Kidney (tissue), 14 donors: Measurements from ENCODE around the gene PLCH2. TPM values are rescaled to one million over a fixed set of nuclear protein-coding genes. Genes with fewer than 3 reads are reported as not detected.
A peak's percentile ranks its signal among the peaks of the same experiment; 100 is the strongest.

ENCODE experiments used
- DNase-seq, 5 donors: peaks; one replicate each; pipeline ENCODE4 v3.0.0-alpha.2; 2013 to 2020
- FAIRE-seq: peaks from 2 replicates; lab custom pipeline; 2012; peaks lifted over from hg19 to GRCh38; lab: Jason Lieb, UNC
- H3K27ac ChIP-seq, 2 donors: one replicate each; pipeline ENCODE4 v1.7.0; 2013; ENCODE audit warnings: low read depth in 2 of 2, low read length in 2 of 2, inconsistent platforms in 1 of 2
- H3K27me3 ChIP-seq: one replicate; pipeline ENCODE4 v1.7.1; 2013; ENCODE audit warnings: low read length, inconsistent platforms; ENCODE audit not compliant: control insufficient read depth, insufficient read depth
- H3K36me3 ChIP-seq, 3 donors: one replicate each; pipeline versions ENCODE4 v1.7.0 to v1.7.1; 2013; ENCODE audit warnings: low read length in 3 of 3, control low read depth in 1 of 3, inconsistent platforms in 1 of 3; ENCODE audit not compliant: insufficient read depth in 3 of 3, control insufficient read depth in 2 of 3
- H3K4me1 ChIP-seq, 3 donors: one replicate each; pipeline versions ENCODE4 v1.7.0 to v1.7.1; 2013; ENCODE audit warnings: low read length in 3 of 3, inconsistent platforms in 1 of 3, low read depth in 1 of 3; ENCODE audit not compliant: control insufficient read depth in 2 of 3, insufficient read depth in 2 of 3
- H3K4me3 ChIP-seq, 3 donors: one replicate each; pipeline versions ENCODE4 v1.7.0 to v1.8.1; 2013; ENCODE audit warnings: low read length in 3 of 3, control low read depth in 1 of 3, inconsistent platforms in 1 of 3
- H3K9ac ChIP-seq, 3 donors: one replicate each; pipeline versions ENCODE4 v1.7.0 to v1.7.1; 2013; ENCODE audit warnings: low read length in 3 of 3, control low read depth in 1 of 3, inconsistent platforms in 1 of 3
- H3K9me3 ChIP-seq, 3 donors: one replicate each; pipeline versions ENCODE4 v1.7.0 to v1.7.1; 2013; ENCODE audit warnings: low read length in 3 of 3, control low read depth in 1 of 3, inconsistent platforms in 1 of 3; ENCODE audit not compliant: control insufficient read depth in 2 of 3, insufficient read depth in 1 of 3
- intact Hi-C: fragments of 100-400 bp; cut with DNase I; formaldehyde crosslinking; loops from one replicate; pipeline ENCODE4 v1.11.1; 2022
- polyA plus RNA-seq: library from polyadenylated mRNA; stranded (reverse); fragments of 350-450 nt; fragmentation: Illumina TruSeq; extraction: RNeasy Lipid Tissue Mini Kit (QIAGEN cat#74804); gene quantifications from one replicate; pipeline ENCODE4 v1.2.3, GENCODE V29; 2014; ENCODE audit warnings: low read depth, low replicate concordance; ENCODE audit not compliant: insufficient read depth
- total RNA-seq: library from RNA; stranded (reverse); fragmentation: NEBNext Ultra II Directional; extraction: Animal tissue kit (Norgen Biotek cat#: 25700); gene quantifications from one replicate; pipeline ENCODE4 v1.2.1, GENCODE V29; 2021
- TF ChIP-seq, protein P1 (sequence below): IDR thresholded peaks from 3 replicates; pipeline ENCODE4 v1.5.1; 2012; ENCODE audit warnings: mild to moderate bottlenecking, moderate library complexity, borderline replicate concordance; ENCODE audit not compliant: insufficient read depth; ENCODE audit errors: extremely low read depth
- donor health status: control.
- donor health status: control.
- donor health status: control.
- donor health status: control.
- donor health status: control.
- donor health status: DM: yes; HTN: yes; CAD: no.
- donor health status: Normal renal cell carcinoma (clear cell type).

The PLCH2 gene
- total and polyA plus RNA-seq, 2 donors from 2014 or later: 7.4 to 8.7 TPM

DNA sequence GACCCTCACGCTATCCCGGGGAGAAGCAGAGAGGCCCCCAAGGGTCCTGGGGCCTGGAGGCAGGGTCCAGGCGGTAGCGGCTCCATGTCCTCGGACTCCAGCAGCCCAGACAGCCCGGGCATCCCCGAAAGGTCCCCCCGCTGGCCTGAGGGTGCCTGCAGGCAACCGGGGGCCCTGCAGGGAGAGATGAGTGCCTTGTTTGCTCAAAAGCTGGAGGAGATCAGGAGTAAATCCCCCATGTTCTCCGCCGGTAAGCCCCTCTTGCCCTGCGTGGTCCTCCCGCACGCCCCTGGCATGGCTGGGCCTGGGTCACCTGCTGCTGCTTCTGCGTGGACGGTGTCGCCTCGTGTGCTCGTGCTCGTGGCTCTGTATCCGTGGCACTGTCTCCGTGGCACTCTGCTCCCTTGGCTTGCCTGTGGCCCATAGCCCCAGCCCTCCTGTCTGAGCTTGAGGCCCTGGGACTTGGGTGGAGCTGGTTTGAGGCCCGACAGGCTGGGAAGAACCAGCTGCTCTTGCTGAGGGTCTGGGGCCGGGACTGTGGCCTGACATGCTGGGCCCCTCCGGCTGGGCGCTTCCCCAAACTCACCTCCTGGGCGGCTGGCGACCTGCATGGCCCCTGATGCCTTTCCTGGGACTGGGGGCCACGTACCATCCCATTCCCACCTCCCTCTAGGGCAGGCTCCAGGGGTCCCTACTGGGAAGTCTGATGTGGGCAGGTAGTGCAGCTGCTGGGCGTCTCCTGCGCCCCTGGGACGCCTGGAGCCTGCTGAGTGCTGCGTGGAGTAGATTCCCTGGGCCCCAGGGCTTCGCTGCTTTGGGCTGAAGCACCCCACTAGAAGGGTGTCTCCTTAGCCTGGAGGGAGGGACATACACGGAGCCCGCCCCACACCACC, 26.8 kb downstream of the PLCH2 start:
- H3K4me3 ChIP-seq: no peak overlapping the region
- H3K27ac ChIP-seq: no peak overlapping the region
- peaks cover 4% of the 10 kb centered on the region for H3K27me3 ChIP-seq
- H3K4me1 ChIP-seq: no peaks in the 10 kb centered on the region
- TF ChIP-seq, protein P1, sequence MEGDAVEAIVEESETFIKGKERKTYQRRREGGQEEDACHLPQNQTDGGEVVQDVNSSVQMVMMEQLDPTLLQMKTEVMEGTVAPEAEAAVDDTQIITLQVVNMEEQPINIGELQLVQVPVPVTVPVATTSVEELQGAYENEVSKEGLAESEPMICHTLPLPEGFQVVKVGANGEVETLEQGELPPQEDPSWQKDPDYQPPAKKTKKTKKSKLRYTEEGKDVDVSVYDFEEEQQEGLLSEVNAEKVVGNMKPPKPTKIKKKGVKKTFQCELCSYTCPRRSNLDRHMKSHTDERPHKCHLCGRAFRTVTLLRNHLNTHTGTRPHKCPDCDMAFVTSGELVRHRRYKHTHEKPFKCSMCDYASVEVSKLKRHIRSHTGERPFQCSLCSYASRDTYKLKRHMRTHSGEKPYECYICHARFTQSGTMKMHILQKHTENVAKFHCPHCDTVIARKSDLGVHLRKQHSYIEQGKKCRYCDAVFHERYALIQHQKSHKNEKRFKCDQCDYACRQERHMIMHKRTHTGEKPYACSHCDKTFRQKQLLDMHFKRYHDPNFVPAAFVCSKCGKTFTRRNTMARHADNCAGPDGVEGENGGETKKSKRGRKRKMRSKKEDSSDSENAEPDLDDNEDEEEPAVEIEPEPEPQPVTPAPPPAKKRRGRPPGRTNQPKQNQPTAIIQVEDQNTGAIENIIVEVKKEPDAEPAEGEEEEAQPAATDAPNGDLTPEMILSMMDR: no peak
- FAIRE-seq (no peak), DNase-seq (no peak)
- H3K9me3 ChIP-seq: no peaks in the 10 kb centered on the region
- H3K36me3 ChIP-seq: no peaks in the 10 kb centered on the region
- no peak overlapping the region for H3K9ac ChIP-seq
- intact Hi-C loops: no loop called here

GRCh38 chr1:2503554-2504224, 27.6 kb downstream of the PLCH2 start:
- FAIRE-seq (no peak), DNase-seq (peak in 2 of 5 donors; percentile 30 to 44)
- no peaks in the 10 kb centered on the region for H3K9me3 ChIP-seq
- no peaks in the 10 kb centered on the region for H3K4me1 ChIP-seq
- H3K36me3 ChIP-seq: no peaks in the 10 kb centered on the region
- no peak overlapping the region for H3K27ac ChIP-seq
- H3K27me3 ChIP-seq: peaks cover 4% of the 10 kb centered on the region
- TF ChIP-seq, protein P1: no peak
- H3K9ac ChIP-seq: no peak overlapping the region
- intact Hi-C loops: no loop called here
- no peak overlapping the region for H3K4me3 ChIP-seq

DNA sequence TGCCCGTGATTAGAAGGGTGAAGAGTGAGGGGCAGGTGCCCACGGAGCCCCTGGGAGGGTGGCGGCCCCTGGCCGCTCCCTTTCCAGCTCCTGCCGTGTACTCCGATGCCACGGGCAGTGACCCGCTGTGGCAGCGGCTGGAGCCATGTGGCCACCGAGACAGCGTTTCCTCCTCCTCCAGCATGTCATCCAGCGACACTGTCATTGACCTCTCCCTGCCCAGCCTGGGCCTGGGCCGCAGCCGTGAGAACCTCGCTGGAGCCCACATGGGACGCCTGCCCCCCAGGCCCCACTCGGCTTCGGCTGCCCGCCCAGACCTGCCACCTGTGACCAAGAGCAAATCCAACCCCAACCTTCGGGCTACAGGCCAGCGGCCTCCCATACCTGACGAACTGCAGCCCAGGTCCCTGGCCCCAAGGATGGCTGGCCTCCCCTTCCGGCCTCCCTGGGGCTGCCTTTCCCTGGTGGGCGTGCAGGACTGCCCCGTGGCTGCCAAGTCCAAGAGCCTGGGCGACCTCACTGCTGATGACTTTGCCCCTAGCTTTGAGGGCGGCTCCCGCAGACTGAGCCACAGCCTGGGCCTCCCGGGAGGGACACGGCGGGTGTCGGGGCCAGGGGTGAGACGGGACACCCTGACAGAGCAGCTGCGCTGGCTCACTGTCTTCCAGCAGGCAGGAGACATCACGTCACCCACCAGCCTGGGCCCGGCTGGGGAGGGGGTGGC, 28.3 kb downstream of the PLCH2 start:
- DNase-seq: peak in 3 of 5 donors; percentile 64 to 78 (median 77)
- intact Hi-C loops: no loop called here
- FAIRE-seq: no peak
- Histone ChIP-seq H3K4me3 (no peak overlapping the region), H3K27me3 (peaks cover 4% of the 10 kb centered on the region), H3K27ac (no peak overlapping the region), H3K36me3 (no peaks in the 10 kb centered on the region), H3K9ac (no peak overlapping the region), H3K4me1 (no peaks in the 10 kb centered on the region), H3K9me3 (no peaks in the 10 kb centered on the region)
- TF ChIP-seq, protein P1: no peak
